ENCODE data around the gene ZNF639. TPM values are rescaled to one million over a fixed set of nuclear protein-coding genes. Genes with fewer than 3 reads are reported as not detected.
A peak's percentile ranks its signal among the peaks of the same experiment; 100 is the strongest.

Gene ZNF639, protein sequence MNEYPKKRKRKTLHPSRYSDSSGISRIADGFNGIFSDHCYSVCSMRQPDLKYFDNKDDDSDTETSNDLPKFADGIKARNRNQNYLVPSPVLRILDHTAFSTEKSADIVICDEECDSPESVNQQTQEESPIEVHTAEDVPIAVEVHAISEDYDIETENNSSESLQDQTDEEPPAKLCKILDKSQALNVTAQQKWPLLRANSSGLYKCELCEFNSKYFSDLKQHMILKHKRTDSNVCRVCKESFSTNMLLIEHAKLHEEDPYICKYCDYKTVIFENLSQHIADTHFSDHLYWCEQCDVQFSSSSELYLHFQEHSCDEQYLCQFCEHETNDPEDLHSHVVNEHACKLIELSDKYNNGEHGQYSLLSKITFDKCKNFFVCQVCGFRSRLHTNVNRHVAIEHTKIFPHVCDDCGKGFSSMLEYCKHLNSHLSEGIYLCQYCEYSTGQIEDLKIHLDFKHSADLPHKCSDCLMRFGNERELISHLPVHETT
- total RNA-seq (2013; cell fraction: nucleolus; rRNA removed): 31.3 and 33.6 TPM in 2 replicates
- total RNA-seq (2014; rRNA removed) (46.9 and 56.6 TPM in 2 replicates), total RNA-seq (2014; rRNA removed; fragmentation: Illumina TruSeq; extraction: Trizol) (49.0 and 50.2 TPM in 2 replicates), total RNA-seq (2021) (39.0 and 42.2 TPM in 2 replicates), polyA plus RNA-seq (2011; rRNA removed) (19.6 and 27.3 TPM in 2 replicates), polyA plus RNA-seq (2014; fragmentation: Illumina TruSeq; extraction: Trizol) (61.2 and 78.4 TPM in 2 replicates), polyA plus RNA-seq (2014; fragmentation: Nextera tagmentation; extraction: Ambion mirVana) (10 to 100 TPM; 16.3 to 17.7 TPM), polyA plus RNA-seq (2014; rRNA removed) (28.2 and 38.5 TPM in 2 replicates), polyA plus RNA-seq (2016; fragmentation: Nextera tagmentation; extraction: Ambion mirVana) (10 to 100 TPM; 26.9 to 32.0 TPM), polyA minus RNA-seq (2011; rRNA and poly(A)+ RNA removed) (10.6 and 18.0 TPM in 2 replicates), Bru-seq, nascent RNA (percentile 87 among the genes with signal in this experiment), BruChase-seq, experiment 1, labeled RNA remaining after a 6-hour chase (percentile 82 among the genes with signal in this experiment), BruChase-seq, experiment 2, labeled RNA remaining after a 2-hour chase (percentile 90 among the genes with signal in this experiment)
- polyA plus RNA-seq (2011; ENCODE audit: low read depth): 19.2 TPM
- polyA plus RNA-seq (2011; cell fraction: cytosol; rRNA removed): 9.5 and 10.0 TPM in 2 replicates
- polyA plus RNA-seq (2011; cell fraction: nucleus; rRNA removed): 7.7 and 8.1 TPM in 2 replicates
- 26.9 and 32.2 TPM in 2 replicates for polyA plus RNA-seq (2012)
- polyA minus RNA-seq (2011; cell fraction: cytosol; rRNA and poly(A)+ RNA removed): 3.2 and 8.0 TPM in 2 replicates
- 3.0 and 6.9 TPM in 2 replicates for polyA minus RNA-seq (2011; cell fraction: nucleus; rRNA and poly(A)+ RNA removed)
- long read RNA-seq, experiment 1, partial matches to known transcripts: 2 of 4 reads
- long read RNA-seq, experiment 1, other reads (novel, unspliced or antisense): 2 of 4 reads
- long read RNA-seq, experiment 2, partial matches to known transcripts: 1 of 14 reads
- long read RNA-seq, experiment 2, other reads (novel, unspliced or antisense): 6 of 14 reads

DNA sequence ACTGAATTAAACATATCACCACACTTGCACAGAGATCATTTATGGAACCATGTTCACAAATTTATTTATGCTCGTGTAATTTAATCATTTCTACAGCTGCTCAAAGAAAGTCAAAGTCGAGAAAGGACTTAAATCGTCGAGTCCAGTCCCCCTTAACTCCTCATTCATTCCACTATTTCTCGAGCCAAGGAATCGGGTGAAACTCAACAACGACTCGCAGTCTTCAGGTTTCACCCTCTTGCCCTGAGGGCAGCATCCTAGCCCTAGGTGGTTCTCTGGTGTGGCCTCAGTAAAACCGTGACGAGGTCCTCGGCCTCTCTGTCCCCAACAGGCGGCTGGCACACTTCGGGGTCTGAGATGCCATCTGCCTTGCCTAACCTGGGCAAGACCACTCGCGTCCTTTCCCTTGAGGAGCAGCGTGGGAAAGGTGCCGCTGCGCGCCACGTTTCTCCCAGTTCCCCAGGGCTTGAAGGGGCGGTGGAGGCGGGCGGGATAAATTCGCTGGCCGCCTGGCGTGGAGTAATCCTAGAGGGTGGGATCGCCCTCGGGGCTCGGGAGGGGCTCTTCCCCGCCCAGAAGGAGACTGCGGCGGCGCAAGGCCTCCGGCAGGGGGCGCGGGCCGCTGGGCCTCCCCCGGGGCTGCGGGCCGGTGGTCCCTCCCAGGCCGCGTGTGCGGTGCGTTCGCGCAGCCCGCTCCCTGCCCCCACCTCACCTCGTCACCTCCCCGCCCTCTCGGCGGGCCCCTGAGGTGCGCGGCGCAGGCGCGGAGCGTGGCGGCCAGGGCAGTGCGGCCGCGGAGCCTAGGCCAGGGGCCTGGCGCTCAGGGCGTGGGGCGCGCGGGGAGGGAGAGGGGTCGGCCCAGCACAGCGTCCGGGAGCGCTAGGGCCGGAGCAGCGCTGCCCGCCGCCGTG is at the start of gene ZNF639:
ZNF639 (plus strand) TSS at position 746 of the 911 bp plus-strand sequence. CDS start 5,263 bp downstream, outside the sequence.
- H3K27ac ChIP-seq (ENCODE audit: control insufficient read depth, insufficient read depth): peak within 1 kb of the TSS; percentile 94
- DNase-seq (ENCODE audit: low read depth, low spot score) (no peak), FAIRE-seq (no peak), ATAC-seq (peak; percentile 84)
- SMC1A ChIA-PET (ENCODE audit: uncharacterized antibody, unreplicated experiment): interaction anchor here (0.6 to 2.8 kb wide), 31 partner anchors 24 to 887 kb away, joined by 3 to 47 read pairs (median 4); partner anchors contain the start of genes ACTL6A, MFN1 and ZMAT3
- peaks cover 8% of the 10 kb centered on the region for H3K4me1 ChIP-seq (ENCODE audit: control insufficient read depth, insufficient read depth, low read length)
- H2AFZ ChIP-seq (ENCODE audit: control insufficient read depth, low read depth, low read length): peak within 1 kb of the TSS; percentile 95
- H3K4me2 ChIP-seq (ENCODE audit: control insufficient read depth, insufficient read depth): peak within 1 kb of the TSS; percentile 79
- in situ Hi-C loops (cut with MboI): no loop called here
- intact Hi-C loops (cut with micrococcal nuclease; ENCODE audit: unreplicated experiment): loop anchor here (2.0 to 5.0 kb wide), 3 partner anchors 26 to 885 kb away; no protein-coding TSS in a partner anchor
- H3K9me3 ChIP-seq (replicated peaks; ENCODE audit: control insufficient read depth, insufficient read depth, low read length): no peaks in the 10 kb centered on the region
- H3K27me3 ChIP-seq (replicated peaks in 1 of 2; ENCODE audit: control insufficient read depth in 2 of 2, insufficient read depth in 2 of 2, low read length in 1 of 2): no peaks in the 10 kb centered on the region
- BruUV-seq (replicated peaks): no TSS peak
- RAD21 ChIA-PET (ENCODE audit: unreplicated experiment): interaction anchor here (1.1 to 5.4 kb wide), 18 partner anchors 25 to 888 kb away, joined by 3 to 35 read pairs (median 6); partner anchors contain the start of genes ACTL6A, MFN1, PIK3CA and ZMAT3
- CTCF ChIA-PET: interaction anchor here (0.5 to 9.3 kb wide), 35 partner anchors 10 to 1387 kb away, joined by 3 to 114 read pairs (median 5); partner anchors contain the start of genes ACTL6A, MFN1, PIK3CA and ZMAT3
- H3K36me3 ChIP-seq (ENCODE audit: control insufficient read depth in 2 of 2, insufficient read depth in 2 of 2, low read length in 1 of 2): no peaks in the 10 kb centered on the region
- peak within 1 kb of the TSS; percentile 97 for H3K9ac ChIP-seq (ENCODE audit: control insufficient read depth, insufficient read depth, low read length)
- POLR2A ChIA-PET: interaction anchor here (0.6 to 3.8 kb wide), 7 partner anchors 26 to 302 kb away, joined by 3 to 63 read pairs (median 5); partner anchors contain the start of gene MFN1
- peak within 1 kb of the TSS; percentile 78 for H3K4me3 ChIP-seq
- H4K20me1 ChIP-seq (ENCODE audit: control insufficient read depth, insufficient read depth): no peaks in the 10 kb centered on the region
- H3K79me2 ChIP-seq (ENCODE audit: control insufficient read depth, insufficient read depth, low read length): peaks cover 51% of the 10 kb centered on the region
- WGBS (ENCODE audit: insufficient coverage, insufficient replicate concordance, low lambda C conversion rate, missing lambda C conversion rate): under 1% methylated on average over 48 of the region's 75 CpGs
- TF ChIP-seq, protein P1, sequence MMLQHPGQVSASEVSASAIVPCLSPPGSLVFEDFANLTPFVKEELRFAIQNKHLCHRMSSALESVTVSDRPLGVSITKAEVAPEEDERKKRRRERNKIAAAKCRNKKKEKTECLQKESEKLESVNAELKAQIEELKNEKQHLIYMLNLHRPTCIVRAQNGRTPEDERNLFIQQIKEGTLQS (IDR thresholded peaks at IDR 0.05; ENCODE audit: borderline replicate concordance, extremely low read depth, low read depth, low read length): no peak
- TF ChIP-seq BCL11A (IDR thresholded peaks at IDR 0.05; ENCODE audit: low read depth, low read length) (no peak), MTA3 (IDR thresholded peaks at IDR 0.05; ENCODE audit: borderline replicate concordance, low read length) (no peak), CBX3 (IDR thresholded peaks at IDR 0.05; ENCODE audit: borderline replicate concordance, low read depth) (no peak), ATF7 (IDR thresholded peaks at IDR 0.05; ENCODE audit: low read depth) (no peak; the same call in 1 of the 2 replicates), IKZF1 (conservative IDR thresholded peaks at IDR 0.05) (peak; percentile 84), GABPA (IDR thresholded peaks at IDR 0.05; ENCODE audit: low read depth) (no peak), GATAD2B (conservative IDR thresholded peaks at IDR 0.05; ENCODE audit: low read depth) (peak; percentile 94), BACH1 (IDR thresholded peaks at IDR 0.05; ENCODE audit: borderline replicate concordance) (peak; percentile 55; the same call in 1 of the 2 replicates), MYB (IDR thresholded peaks at IDR 0.05; ENCODE audit: borderline replicate concordance, low read depth, low read length) (no peak), STAT1 (conservative IDR thresholded peaks at IDR 0.05) (no peak), BRCA1 (IDR thresholded peaks at IDR 0.05; ENCODE audit: low read depth, low read length) (no peak), IKZF2 (IDR thresholded peaks at IDR 0.05) (peak; percentile 57 to 72; a peak in 3 of 4 replicates), TCF7 (IDR thresholded peaks at IDR 0.05; ENCODE audit: borderline replicate concordance) (no peak), ZNF207 (IDR thresholded peaks at IDR 0.05; ENCODE audit: borderline replicate concordance) (peak; percentile 85)
- TF ChIP-seq, protein P2, sequence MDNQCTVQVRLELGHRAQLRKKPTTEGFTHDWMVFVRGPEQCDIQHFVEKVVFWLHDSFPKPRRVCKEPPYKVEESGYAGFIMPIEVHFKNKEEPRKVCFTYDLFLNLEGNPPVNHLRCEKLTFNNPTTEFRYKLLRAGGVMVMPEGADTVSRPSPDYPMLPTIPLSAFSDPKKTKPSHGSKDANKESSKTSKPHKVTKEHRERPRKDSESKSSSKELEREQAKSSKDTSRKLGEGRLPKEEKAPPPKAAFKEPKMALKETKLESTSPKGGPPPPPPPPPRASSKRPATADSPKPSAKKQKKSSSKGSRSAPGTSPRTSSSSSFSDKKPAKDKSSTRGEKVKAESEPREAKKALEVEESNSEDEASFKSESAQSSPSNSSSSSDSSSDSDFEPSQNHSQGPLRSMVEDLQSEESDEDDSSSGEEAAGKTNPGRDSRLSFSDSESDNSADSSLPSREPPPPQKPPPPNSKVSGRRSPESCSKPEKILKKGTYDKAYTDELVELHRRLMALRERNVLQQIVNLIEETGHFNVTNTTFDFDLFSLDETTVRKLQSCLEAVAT (IDR thresholded peaks at IDR 0.05): 0 out of 2 replicates have a peak, but pooled peaks have one; percentile 13

All from GM12878 (cell line).